SK-N-SH treated with all-trans-retinoic acid at 6 μM for 48 hours (cell line): Measurements from ENCODE around the gene EFHD1.

Source experiments
- CSDC2 ChIP-seq: fragments of 250-450 bp; sonication (Bioruptor Pico); IDR thresholded peaks from 2 replicates; pipeline ENCODE4 v1.5.0; 2020; ENCODE audit warnings: mild to moderate bottlenecking, moderate library complexity
- GLIS3 ChIP-seq: fragments of 250-450 bp; sonication (Bioruptor Pico); IDR thresholded peaks from 2 replicates; pipeline ENCODE4 v1.5.0; 2020; ENCODE audit warnings: mild to moderate bottlenecking, moderate library complexity
- ISL1 ChIP-seq: fragments of 250-450 bp; sonication (Bioruptor Pico); IDR thresholded peaks from 2 replicates; pipeline ENCODE4 v2.1.2; 2022; ENCODE audit warnings: mild to moderate bottlenecking, moderate library complexity
- RARB ChIP-seq: fragments of 250-450 bp; sonication (Bioruptor Pico); IDR thresholded peaks from 2 replicates; pipeline ENCODE4 v1.8.0; 2021; ENCODE audit warnings: mild to moderate bottlenecking, moderate library complexity
- ZC3H10 ChIP-seq: fragments of 250-450 bp; sonication (Bioruptor Pico); IDR thresholded peaks from 2 replicates; pipeline ENCODE4 v1.5.1; 2021; ENCODE audit warnings: mild to moderate bottlenecking, moderate library complexity
- TF ChIP-seq, protein P1 (sequence below): fragments of 250-450 bp; sonication (Bioruptor Pico); IDR thresholded peaks from 2 replicates; pipeline ENCODE4 v1.5.0; 2020; ENCODE audit warnings: mild to moderate bottlenecking, moderate library complexity
- TF ChIP-seq, protein P2 (sequence below): fragments of 250-450 bp; sonication (Bioruptor Pico); IDR thresholded peaks from 2 replicates; pipeline ENCODE4 v1.8.0; 2020; ENCODE audit warnings: mild to moderate bottlenecking, moderate library complexity, borderline replicate concordance

DNA sequence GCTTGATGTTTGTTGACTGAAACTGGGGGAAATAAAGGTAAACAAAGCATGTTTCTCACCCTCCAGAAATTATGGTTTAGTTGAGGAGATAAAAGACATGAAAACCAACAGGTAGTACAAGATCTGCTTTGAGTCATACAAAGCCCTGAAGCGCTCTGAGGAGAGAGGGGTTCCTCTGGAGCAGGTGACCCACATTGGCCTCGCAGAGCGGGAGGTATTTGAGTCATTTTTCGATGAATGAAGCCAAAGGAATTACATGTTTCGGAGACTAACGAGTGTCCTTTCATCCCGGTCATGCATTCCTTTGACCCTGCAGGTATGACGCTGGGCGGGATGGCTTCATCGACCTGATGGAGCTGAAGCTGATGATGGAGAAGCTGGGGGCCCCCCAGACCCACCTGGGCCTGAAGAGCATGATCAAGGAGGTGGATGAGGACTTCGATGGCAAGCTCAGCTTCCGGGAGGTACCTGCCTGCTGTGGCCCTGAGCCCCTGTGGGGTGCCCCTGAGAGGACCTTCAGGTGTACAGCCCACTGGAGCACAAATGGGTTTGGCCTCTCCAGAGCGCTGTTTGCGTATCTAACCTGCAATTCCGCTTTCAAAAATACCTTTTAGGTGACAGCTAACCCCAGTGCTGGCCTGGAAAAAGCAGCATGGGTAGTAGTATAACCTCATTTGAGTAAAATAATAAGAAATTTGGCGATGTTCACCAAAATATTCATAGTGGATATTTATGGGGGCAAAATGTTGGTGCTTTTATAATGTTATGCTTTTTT lies 29.3 kb downstream of the EFHD1 start:
- TF ChIP-seq ZC3H10 (CRISPR knock-in tag) = no peak
- TF ChIP-seq CSDC2 (CRISPR knock-in tag) = no peak
- TF ChIP-seq ISL1 (CRISPR knock-in tag) = no peak
- no peak for TF ChIP-seq GLIS3 (CRISPR knock-in tag)
- TF ChIP-seq, protein P1, sequence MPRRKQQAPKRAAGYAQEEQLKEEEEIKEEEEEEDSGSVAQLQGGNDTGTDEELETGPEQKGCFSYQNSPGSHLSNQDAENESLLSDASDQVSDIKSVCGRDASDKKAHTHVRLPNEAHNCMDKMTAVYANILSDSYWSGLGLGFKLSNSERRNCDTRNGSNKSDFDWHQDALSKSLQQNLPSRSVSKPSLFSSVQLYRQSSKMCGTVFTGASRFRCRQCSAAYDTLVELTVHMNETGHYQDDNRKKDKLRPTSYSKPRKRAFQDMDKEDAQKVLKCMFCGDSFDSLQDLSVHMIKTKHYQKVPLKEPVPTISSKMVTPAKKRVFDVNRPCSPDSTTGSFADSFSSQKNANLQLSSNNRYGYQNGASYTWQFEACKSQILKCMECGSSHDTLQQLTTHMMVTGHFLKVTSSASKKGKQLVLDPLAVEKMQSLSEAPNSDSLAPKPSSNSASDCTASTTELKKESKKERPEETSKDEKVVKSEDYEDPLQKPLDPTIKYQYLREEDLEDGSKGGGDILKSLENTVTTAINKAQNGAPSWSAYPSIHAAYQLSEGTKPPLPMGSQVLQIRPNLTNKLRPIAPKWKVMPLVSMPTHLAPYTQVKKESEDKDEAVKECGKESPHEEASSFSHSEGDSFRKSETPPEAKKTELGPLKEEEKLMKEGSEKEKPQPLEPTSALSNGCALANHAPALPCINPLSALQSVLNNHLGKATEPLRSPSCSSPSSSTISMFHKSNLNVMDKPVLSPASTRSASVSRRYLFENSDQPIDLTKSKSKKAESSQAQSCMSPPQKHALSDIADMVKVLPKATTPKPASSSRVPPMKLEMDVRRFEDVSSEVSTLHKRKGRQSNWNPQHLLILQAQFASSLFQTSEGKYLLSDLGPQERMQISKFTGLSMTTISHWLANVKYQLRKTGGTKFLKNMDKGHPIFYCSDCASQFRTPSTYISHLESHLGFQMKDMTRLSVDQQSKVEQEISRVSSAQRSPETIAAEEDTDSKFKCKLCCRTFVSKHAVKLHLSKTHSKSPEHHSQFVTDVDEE = no peak
- TF ChIP-seq, protein P2, sequence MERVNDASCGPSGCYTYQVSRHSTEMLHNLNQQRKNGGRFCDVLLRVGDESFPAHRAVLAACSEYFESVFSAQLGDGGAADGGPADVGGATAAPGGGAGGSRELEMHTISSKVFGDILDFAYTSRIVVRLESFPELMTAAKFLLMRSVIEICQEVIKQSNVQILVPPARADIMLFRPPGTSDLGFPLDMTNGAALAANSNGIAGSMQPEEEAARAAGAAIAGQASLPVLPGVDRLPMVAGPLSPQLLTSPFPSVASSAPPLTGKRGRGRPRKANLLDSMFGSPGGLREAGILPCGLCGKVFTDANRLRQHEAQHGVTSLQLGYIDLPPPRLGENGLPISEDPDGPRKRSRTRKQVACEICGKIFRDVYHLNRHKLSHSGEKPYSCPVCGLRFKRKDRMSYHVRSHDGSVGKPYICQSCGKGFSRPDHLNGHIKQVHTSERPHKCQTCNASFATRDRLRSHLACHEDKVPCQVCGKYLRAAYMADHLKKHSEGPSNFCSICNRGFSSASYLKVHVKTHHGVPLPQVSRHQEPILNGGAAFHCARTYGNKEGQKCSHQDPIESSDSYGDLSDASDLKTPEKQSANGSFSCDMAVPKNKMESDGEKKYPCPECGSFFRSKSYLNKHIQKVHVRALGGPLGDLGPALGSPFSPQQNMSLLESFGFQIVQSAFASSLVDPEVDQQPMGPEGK (CRISPR knock-in tag) = no peak
- TF ChIP-seq RARB (CRISPR knock-in tag) = no peak
